Measurements from ENCODE around the gene SCAPER. TPM values are rescaled to one million over a fixed set of nuclear protein-coding genes. Genes with fewer than 3 reads are reported as not detected.
A peak's percentile ranks its signal among the peaks of the same experiment; 100 is the strongest.

The SCAPER gene
- total RNA-seq, 1 experiment from 2014 or later = 15.3 TPM

DNA sequence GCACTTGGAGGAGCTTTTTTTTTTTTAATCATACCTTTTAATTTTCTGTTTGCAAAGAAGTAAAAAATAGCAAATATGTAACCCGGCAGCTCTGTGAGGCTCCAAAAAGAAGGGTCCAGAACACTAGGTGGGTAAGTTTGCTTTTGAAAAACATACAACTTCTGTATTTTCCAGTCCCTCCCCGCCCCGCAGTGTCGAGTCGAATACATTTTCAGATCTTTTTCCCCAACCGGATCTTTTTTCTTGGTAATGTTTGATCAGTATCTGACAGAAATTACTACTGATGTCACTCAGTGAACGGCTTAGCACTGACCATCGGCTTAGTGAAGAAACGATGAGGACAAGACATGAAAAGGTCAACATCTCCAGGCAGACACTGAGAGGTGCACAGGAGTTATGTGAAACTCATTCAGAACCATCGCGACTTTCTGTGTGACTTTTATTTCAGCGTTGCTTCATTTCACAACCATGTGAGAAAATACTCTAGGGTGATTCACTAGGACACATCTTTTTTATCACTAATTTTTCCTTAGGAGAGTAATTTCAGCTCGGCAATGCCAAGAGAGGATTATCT, 557.6 kb downstream of the SCAPER start:
- in situ Hi-C loops (cut with HindIII; ENCODE audit: low pct_unique_long_range_greater_than_20kb, low sequenced_read_pairs) = no loop called here
- H3K4me3 ChIP-seq (ENCODE audit: low read depth in 2 of 2, low read length in 2 of 2) = no peak overlapping the region
- ATAC-seq (no peak), DNase-seq (ENCODE audit: low read depth, low spot score) (no peak)
- H3K4me1 ChIP-seq (ENCODE audit: control insufficient read depth, insufficient read depth, low read length) = no peaks in the 10 kb centered on the region
- intact Hi-C loops (cut with micrococcal nuclease; ENCODE audit: unreplicated experiment) = no loop called here
- TF ChIP-seq SIN3A (IDR thresholded peaks at IDR 0.05; ENCODE audit: borderline replicate concordance, insufficient read depth, low read depth, low read length) (no peak), POLR2AphosphoS5 (IDR thresholded peaks at IDR 0.05; ENCODE audit: low read depth, low read length) (no peak), REST (IDR thresholded peaks at IDR 0.05; ENCODE audit: insufficient read depth in 1 of 2, low read depth in 2 of 2, low read length in 1 of 2) (no peak), TCF7L2 (IDR thresholded peaks at IDR 0.05; ENCODE audit: low read depth, low read length) (no peak)
- TF ChIP-seq, protein P1, sequence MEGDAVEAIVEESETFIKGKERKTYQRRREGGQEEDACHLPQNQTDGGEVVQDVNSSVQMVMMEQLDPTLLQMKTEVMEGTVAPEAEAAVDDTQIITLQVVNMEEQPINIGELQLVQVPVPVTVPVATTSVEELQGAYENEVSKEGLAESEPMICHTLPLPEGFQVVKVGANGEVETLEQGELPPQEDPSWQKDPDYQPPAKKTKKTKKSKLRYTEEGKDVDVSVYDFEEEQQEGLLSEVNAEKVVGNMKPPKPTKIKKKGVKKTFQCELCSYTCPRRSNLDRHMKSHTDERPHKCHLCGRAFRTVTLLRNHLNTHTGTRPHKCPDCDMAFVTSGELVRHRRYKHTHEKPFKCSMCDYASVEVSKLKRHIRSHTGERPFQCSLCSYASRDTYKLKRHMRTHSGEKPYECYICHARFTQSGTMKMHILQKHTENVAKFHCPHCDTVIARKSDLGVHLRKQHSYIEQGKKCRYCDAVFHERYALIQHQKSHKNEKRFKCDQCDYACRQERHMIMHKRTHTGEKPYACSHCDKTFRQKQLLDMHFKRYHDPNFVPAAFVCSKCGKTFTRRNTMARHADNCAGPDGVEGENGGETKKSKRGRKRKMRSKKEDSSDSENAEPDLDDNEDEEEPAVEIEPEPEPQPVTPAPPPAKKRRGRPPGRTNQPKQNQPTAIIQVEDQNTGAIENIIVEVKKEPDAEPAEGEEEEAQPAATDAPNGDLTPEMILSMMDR (IDR thresholded peaks at IDR 0.05) = no peak
- ChIA-PET POLR2A (no interaction called here), CTCF (no interaction called here)
- H3K27ac ChIP-seq (ENCODE audit: low read length) = no peak overlapping the region
- peaks cover 16% of the 10 kb centered on the region for H3K27me3 ChIP-seq (ENCODE audit: control insufficient read depth, insufficient read depth, low read length)
- H3K9me3 ChIP-seq (ENCODE audit: control insufficient read depth, insufficient read depth, low read depth, low read length) = no peaks in the 10 kb centered on the region
- no TSS peak for BruUV-seq (replicated peaks)
- H3K36me3 ChIP-seq (ENCODE audit: control insufficient read depth, insufficient read depth, low read length) = no peaks in the 10 kb centered on the region

GRCh38 chr15:76346669-76347481, 558.3 kb downstream of the SCAPER start:
- no peak for TF ChIP-seq SIN3A (IDR thresholded peaks at IDR 0.05; ENCODE audit: borderline replicate concordance, insufficient read depth, low read depth, low read length)
- no peak for TF ChIP-seq REST (IDR thresholded peaks at IDR 0.05; ENCODE audit: insufficient read depth in 1 of 2, low read depth in 2 of 2, low read length in 1 of 2)
- no peak for TF ChIP-seq POLR2AphosphoS5 (IDR thresholded peaks at IDR 0.05; ENCODE audit: low read depth, low read length)
- TF ChIP-seq, protein P1 (IDR thresholded peaks at IDR 0.05) = no peak
- TF ChIP-seq TCF7L2 (IDR thresholded peaks at IDR 0.05; ENCODE audit: low read depth, low read length) = no peak
- ATAC-seq (peak; percentile 62), DNase-seq (ENCODE audit: low read depth, low spot score) (no peak)
- peak overlapping the region; percentile 52 to 72 for H3K4me3 ChIP-seq (ENCODE audit: low read depth in 2 of 2, low read length in 2 of 2)
- peaks cover 16% of the 10 kb centered on the region for H3K27me3 ChIP-seq (ENCODE audit: control insufficient read depth, insufficient read depth, low read length)
- intact Hi-C loops (cut with micrococcal nuclease; ENCODE audit: unreplicated experiment) (no loop called here), in situ Hi-C loops (cut with HindIII; ENCODE audit: low pct_unique_long_range_greater_than_20kb, low sequenced_read_pairs) (no loop called here)
- ChIA-PET CTCF (no interaction called here), POLR2A (no interaction called here)
- no peaks in the 10 kb centered on the region for H3K36me3 ChIP-seq (ENCODE audit: control insufficient read depth, insufficient read depth, low read length)
- no TSS peak for BruUV-seq (replicated peaks)
- no peaks in the 10 kb centered on the region for H3K4me1 ChIP-seq (ENCODE audit: control insufficient read depth, insufficient read depth, low read length)
- no peaks in the 10 kb centered on the region for H3K9me3 ChIP-seq (ENCODE audit: control insufficient read depth, insufficient read depth, low read depth, low read length)
- H3K27ac ChIP-seq (ENCODE audit: low read length) = peak overlapping the region; percentile 70; the same call in 1 of the 2 replicates
